Measurements from ENCODE around the gene RPGR.

RPGR gene

GRCh38 chrX:38327775-38328081 lies 419 bp upstream of the RPGR start:
- in situ Hi-C loops (cut with MboI; ENCODE audit: low pct_unique_long_range_greater_than_20kb, low sequenced_read_pairs): no loop called here
- no peak for DNase-seq

GRCh38 chrX:38326086-38326485 lies 1.2 kb downstream of the RPGR start:
- in situ Hi-C loops (cut with MboI; ENCODE audit: low pct_unique_long_range_greater_than_20kb, low sequenced_read_pairs): no loop called here
- DNase-seq: no peak

- in situ Hi-C loops (cut with MboI; ENCODE audit: low pct_unique_long_range_greater_than_20kb, low sequenced_read_pairs): no loop called here
- no peak for DNase-seq
These were observed 6.5 kb downstream of the RPGR start for GRCh38 chrX:38320819-38321218.

GRCh38 chrX:38318606-38319005 lies 8.7 kb downstream of the RPGR start:
- in situ Hi-C loops (cut with MboI; ENCODE audit: low pct_unique_long_range_greater_than_20kb, low sequenced_read_pairs): no loop called here

GRCh38 chrX:38318196-38318595 lies 9.1 kb downstream of the RPGR start:
- no peak for DNase-seq
- in situ Hi-C loops (cut with MboI; ENCODE audit: low pct_unique_long_range_greater_than_20kb, low sequenced_read_pairs): no loop called here

More at GRCh38 chrX:38318606-38319005, 8.7 kb downstream of the RPGR start:
- DNase-seq: no peak

- in situ Hi-C loops (cut with MboI; ENCODE audit: low pct_unique_long_range_greater_than_20kb, low sequenced_read_pairs): no loop called here
- no peak for DNase-seq
These were observed 12.1 kb downstream of the RPGR start for GRCh38 chrX:38315186-38315585.

GRCh38 chrX:38313190-38313589 lies 14.1 kb downstream of the RPGR start:
- in situ Hi-C loops (cut with MboI; ENCODE audit: low pct_unique_long_range_greater_than_20kb, low sequenced_read_pairs): no loop called here
- DNase-seq: no peak

GRCh38 chrX:38312436-38312835 lies 14.9 kb downstream of the RPGR start:
- no peak for DNase-seq
- in situ Hi-C loops (cut with MboI; ENCODE audit: low pct_unique_long_range_greater_than_20kb, low sequenced_read_pairs): no loop called here

GRCh38 chrX:38311743-38312142 lies 15.6 kb downstream of the RPGR start:
- in situ Hi-C loops (cut with MboI; ENCODE audit: low pct_unique_long_range_greater_than_20kb, low sequenced_read_pairs): no loop called here
- no peak for DNase-seq

GRCh38 chrX:38305971-38306370 lies 21.3 kb downstream of the RPGR start:
- in situ Hi-C loops (cut with MboI; ENCODE audit: low pct_unique_long_range_greater_than_20kb, low sequenced_read_pairs): no loop called here
- DNase-seq: no peak

GRCh38 chrX:38304010-38304409 lies 23.3 kb downstream of the RPGR start:
- in situ Hi-C loops (cut with MboI; ENCODE audit: low pct_unique_long_range_greater_than_20kb, low sequenced_read_pairs): no loop called here
- DNase-seq: peak; percentile 14

GRCh38 chrX:38293741-38294140 lies 33.6 kb downstream of the RPGR start:
- no peak for DNase-seq
- in situ Hi-C loops (cut with MboI; ENCODE audit: low pct_unique_long_range_greater_than_20kb, low sequenced_read_pairs): no loop called here

GRCh38 chrX:38287674-38288073 lies 39.6 kb downstream of the RPGR start:
- no peak for DNase-seq
- in situ Hi-C loops (cut with MboI; ENCODE audit: low pct_unique_long_range_greater_than_20kb, low sequenced_read_pairs): no loop called here

- DNase-seq: no peak
These were observed 41.7 kb downstream of the RPGR start for GRCh38 chrX:38285649-38286048.

GRCh38 chrX:38282049-38282448 lies 45.3 kb downstream of the RPGR start:
- in situ Hi-C loops (cut with MboI; ENCODE audit: low pct_unique_long_range_greater_than_20kb, low sequenced_read_pairs): no loop called here
- DNase-seq: no peak

More at GRCh38 chrX:38285649-38286048, 41.7 kb downstream of the RPGR start:
- in situ Hi-C loops (cut with MboI; ENCODE audit: low pct_unique_long_range_greater_than_20kb, low sequenced_read_pairs): no loop called here

GRCh38 chrX:38279188-38279587 lies 48.1 kb downstream of the RPGR start:
- in situ Hi-C loops (cut with MboI; ENCODE audit: low pct_unique_long_range_greater_than_20kb, low sequenced_read_pairs): no loop called here
- DNase-seq: no peak

- in situ Hi-C loops (cut with MboI; ENCODE audit: low pct_unique_long_range_greater_than_20kb, low sequenced_read_pairs): no loop called here
- no peak for DNase-seq
These were observed 48.6 kb downstream of the RPGR start for GRCh38 chrX:38278682-38279081.

GRCh38 chrX:38277802-38278201 lies 49.5 kb downstream of the RPGR start:
- DNase-seq: no peak
- in situ Hi-C loops (cut with MboI; ENCODE audit: low pct_unique_long_range_greater_than_20kb, low sequenced_read_pairs): no loop called here

- no peak for DNase-seq
- in situ Hi-C loops (cut with MboI; ENCODE audit: low pct_unique_long_range_greater_than_20kb, low sequenced_read_pairs): no loop called here
These were observed 50.2 kb downstream of the RPGR start for GRCh38 chrX:38277136-38277535.

GRCh38 chrX:38276089-38276488 lies 51.2 kb downstream of the RPGR start:
- in situ Hi-C loops (cut with MboI; ENCODE audit: low pct_unique_long_range_greater_than_20kb, low sequenced_read_pairs): no loop called here
- DNase-seq: no peak

- no peak for DNase-seq
- in situ Hi-C loops (cut with MboI; ENCODE audit: low pct_unique_long_range_greater_than_20kb, low sequenced_read_pairs): no loop called here
These were observed 51.7 kb downstream of the RPGR start for GRCh38 chrX:38275615-38276014.

GRCh38 chrX:38273453-38273852 lies 53.9 kb downstream of the RPGR start:
- in situ Hi-C loops (cut with MboI; ENCODE audit: low pct_unique_long_range_greater_than_20kb, low sequenced_read_pairs): no loop called here

More at GRCh38 chrX:38273453-38273852, 53.9 kb downstream of the RPGR start:
- DNase-seq: no peak

Measured in KBM-7 (cell line).